GM20000 (cell line): ENCODE results near the gene PRRG1.
"Not testable (repeated sequence)": the region's sequence is repeated elsewhere in the genome, so short reads cannot be mapped to it uniquely, and the experiment has no call there.

ENCODE experiments used
- DNase-seq: peaks from one replicate; pipeline ENCODE4 v3.0.0; 2012; ENCODE audit warnings: low spot score
- TF ChIP-seq, protein P1 (sequence below): IDR thresholded peaks from 2 replicates; pipeline ENCODE4 v1.5.1; 2012; ENCODE audit warnings: mild to moderate bottlenecking, control low read depth; ENCODE audit errors: extremely low read depth, missing control alignments

PRRG1 gene

DNA sequence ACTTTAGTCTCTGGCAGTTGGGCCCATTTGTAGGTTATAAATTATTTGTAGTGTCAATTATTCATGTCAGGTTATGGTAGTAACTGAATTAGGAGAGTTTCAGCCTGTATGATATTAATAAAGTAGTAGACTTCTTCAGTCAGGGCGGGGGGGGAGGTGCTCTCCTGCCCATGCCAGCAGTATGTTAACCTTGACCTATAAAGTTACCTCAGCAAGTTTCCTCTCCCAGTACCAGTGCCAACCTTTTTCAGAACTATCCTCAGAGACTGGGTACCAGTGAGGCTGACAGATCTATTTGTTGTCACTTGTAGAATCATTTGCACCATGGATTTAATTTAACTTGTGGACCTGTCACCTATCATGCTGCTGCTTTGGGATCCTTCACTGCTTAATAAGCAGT lies 88.0 kb downstream of the PRRG1 start:
- TF ChIP-seq, protein P1, sequence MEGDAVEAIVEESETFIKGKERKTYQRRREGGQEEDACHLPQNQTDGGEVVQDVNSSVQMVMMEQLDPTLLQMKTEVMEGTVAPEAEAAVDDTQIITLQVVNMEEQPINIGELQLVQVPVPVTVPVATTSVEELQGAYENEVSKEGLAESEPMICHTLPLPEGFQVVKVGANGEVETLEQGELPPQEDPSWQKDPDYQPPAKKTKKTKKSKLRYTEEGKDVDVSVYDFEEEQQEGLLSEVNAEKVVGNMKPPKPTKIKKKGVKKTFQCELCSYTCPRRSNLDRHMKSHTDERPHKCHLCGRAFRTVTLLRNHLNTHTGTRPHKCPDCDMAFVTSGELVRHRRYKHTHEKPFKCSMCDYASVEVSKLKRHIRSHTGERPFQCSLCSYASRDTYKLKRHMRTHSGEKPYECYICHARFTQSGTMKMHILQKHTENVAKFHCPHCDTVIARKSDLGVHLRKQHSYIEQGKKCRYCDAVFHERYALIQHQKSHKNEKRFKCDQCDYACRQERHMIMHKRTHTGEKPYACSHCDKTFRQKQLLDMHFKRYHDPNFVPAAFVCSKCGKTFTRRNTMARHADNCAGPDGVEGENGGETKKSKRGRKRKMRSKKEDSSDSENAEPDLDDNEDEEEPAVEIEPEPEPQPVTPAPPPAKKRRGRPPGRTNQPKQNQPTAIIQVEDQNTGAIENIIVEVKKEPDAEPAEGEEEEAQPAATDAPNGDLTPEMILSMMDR: no peak
- DNase-seq: no peak

DNA sequence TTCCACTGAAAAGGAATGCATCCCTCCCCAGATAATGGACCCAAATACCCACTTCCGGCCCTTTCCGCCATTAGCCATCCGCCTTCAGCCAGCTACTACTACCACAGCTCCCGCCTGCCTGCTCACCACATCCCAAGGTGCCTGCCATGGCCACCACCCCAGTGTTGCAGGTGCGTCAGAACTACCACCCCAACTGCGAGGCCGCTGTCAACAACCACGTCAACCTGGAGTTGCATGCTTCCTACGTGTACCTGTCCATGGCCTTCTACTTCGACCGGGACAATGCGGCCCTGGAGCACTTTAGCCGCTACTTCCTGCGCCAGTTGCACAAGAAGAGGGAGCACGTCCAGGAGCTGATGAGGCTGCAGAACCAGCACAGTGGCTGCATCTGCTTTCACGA lies 92.2 kb downstream of the PRRG1 start:
- no peak for DNase-seq
- TF ChIP-seq, protein P1: no peak

DNA sequence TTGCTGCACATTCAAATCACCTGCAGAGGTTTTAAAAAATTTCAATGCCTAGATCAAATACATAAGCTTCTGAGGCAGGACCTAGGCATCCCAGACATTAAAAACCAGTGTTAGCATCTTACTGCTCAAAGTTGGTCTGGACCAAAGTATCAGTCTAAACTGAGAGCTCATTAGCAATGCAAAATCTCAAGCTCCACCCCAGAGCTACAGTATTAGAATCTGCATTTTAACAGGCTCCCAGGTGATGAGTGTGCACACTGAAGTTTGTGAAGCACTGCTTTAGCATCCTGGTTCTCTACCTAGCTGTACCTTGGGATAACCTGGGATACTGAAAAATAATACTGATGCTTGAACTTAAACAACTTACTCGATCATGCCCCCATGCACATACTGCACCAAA lies 96.0 kb downstream of the PRRG1 start:
- TF ChIP-seq, protein P1: no peak

DNA sequence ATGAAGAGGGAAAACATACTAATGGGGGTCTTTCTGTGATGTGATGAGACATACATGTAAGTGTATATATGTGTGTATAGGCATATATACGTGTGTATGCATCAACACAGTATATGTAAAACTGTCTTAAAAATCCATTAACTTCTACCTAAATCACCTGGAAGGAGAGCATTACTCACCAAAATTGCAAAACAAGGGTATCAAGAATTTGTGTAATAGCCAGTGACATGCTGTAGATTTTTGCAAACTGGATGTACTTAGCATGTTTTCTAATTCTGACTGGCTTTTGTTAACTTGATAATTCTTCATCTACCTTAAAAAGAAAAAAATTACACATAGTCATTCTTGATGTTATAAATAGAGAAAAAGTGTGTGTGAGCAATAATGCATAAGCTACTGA lies 104.7 kb downstream of the PRRG1 start:
- DNase-seq: no peak
- TF ChIP-seq, protein P1: no peak

More for the DNA sequence above, 96.0 kb downstream of the PRRG1 start:
- DNase-seq: no peak

DNA sequence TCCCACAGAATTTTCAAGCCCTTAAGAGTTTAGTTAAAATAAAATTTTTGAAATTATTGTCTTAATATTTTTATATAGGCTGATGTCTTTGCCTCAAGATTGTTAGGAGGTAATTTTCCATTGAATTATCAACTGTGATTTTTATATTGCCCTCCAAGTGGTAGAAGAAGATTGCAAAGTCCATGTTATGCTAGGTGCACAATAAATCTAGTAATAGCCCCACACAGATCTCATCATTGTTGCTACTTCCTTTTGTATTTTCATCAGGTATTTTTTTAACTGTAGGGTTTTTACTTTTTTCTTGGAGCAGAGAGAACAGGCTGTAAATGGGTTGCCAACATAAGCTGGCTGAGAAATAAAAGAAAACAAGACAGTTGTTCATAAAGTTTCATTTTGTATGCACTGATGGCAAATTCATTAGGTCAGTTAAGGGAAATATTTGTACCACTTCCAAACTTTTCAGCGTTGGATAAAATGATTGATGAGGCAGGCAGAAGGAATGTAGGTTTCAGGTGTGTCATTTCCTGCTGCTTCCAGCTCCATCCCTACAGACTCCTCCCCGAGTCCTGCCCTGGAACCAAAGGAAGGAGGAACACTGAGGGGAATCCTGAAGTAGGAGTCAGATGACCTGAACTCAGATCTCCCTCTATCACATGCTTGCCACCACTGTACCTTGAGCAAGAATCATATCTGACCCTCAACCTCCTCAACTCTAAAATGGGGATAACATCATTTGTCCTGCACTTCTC lies 105.5 kb downstream of the PRRG1 start:
- DNase-seq: no peak
- TF ChIP-seq, protein P1: no peak

DNA sequence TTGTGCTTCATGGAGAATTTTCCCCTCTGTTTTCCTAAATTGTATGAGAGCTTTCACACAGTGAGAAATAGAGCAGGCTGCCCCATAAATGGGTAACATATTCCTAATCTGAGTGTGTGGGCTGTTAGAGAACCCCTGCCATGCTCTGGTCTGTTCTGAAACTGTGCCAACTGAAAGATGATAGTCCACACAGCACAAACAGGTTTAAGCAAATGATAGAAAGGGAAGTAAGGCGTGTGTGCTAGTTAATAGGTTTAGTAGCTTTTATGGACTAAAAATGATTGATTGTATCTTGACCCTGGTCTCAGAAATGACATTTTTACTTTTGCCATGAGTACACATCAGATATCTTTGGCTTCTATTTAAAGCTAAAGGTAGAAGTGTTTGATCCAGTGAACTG lies 106.2 kb downstream of the PRRG1 start:
- TF ChIP-seq, protein P1: no peak
- DNase-seq: no peak

DNA sequence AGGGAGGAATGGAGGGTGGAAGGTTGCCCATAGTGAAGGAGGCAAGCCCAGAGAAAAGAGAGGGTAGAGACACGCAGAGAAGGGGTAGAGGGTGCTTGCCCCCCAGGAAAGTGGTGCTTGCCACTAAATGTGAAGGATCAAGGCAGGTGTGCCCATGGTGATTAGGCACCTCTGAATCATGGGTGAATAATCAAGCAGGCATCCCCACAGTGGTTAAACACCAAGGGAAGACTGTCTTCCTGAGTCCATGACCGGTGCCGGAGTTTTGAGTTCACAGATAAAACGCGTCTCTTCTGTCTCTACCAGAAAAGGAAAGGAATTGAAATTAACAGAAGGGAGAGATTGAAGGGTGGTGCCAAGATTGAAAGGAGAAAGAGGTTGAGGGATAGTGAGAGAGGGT lies 111.1 kb downstream of the PRRG1 start:
- DNase-seq: not testable (repeated sequence)

DNA sequence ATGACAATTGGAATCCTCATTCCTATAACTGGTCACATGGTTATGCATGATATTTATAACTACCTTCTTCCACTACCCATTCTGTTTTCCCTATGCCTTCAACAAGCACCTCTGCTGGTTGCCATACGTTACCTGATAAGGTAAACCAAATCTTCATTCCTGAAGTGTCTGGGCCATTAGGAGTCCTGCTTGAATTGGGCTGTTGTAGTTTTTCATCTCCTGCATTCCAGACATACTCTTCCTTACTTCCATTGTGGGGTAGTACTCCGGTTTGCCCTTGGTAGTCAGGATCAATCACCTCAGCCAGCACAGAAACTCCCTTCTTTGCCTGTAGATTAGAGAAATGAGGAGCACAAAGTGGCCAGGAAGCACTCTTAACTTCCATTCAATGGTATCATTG lies 113.2 kb downstream of the PRRG1 start:
- no peak for DNase-seq
- TF ChIP-seq, protein P1: no peak
